ENCODE data around the gene MXRA8. TPM values are rescaled to one million over a fixed set of nuclear protein-coding genes. Genes with fewer than 3 reads are reported as not detected.

Gene MXRA8
- total RNA-seq, 3 donors from 2014 or later (not counting 1 experiment from before 2014, with no cell fraction given): 0.26 TPM; not detected in 2

- DNase-seq (no peak), ATAC-seq (no peak)
- no peak for TF ChIP-seq CTCF (IDR thresholded peaks at IDR 0.05)
- H3K27ac Mint-ChIP-seq: no peak overlapping the region
- H3K27me3 Mint-ChIP-seq (ENCODE audit: low read depth in 2 of 2): no peaks in the 10 kb centered on the region
- H3K9me3 ChIP-seq (ENCODE audit: control insufficient read depth, insufficient read depth, low read length): no peaks in the 10 kb centered on the region
- H3K4me3 ChIP-seq (ENCODE audit: low read length): no peak overlapping the region
- H3K27me3 ChIP-seq (ENCODE audit: control insufficient read depth, insufficient read depth, low read length): no peaks in the 10 kb centered on the region
- no peaks in the 10 kb centered on the region for H3K36me3 Mint-ChIP-seq
- no peak overlapping the region for H3K4me3 Mint-ChIP-seq
- intact Hi-C loops (cut with micrococcal nuclease): no loop called here
- no peaks in the 10 kb centered on the region for H3K4me1 ChIP-seq (ENCODE audit: control insufficient read depth, insufficient read depth, low read length)
- no peak overlapping the region for H3K27ac ChIP-seq (ENCODE audit: low read length)
- H3K9me3 Mint-ChIP-seq: no peaks in the 10 kb centered on the region
- peaks cover 2% of the 10 kb centered on the region for H3K36me3 ChIP-seq (ENCODE audit: control insufficient read depth, insufficient read depth, low read length)
- H3K4me1 Mint-ChIP-seq: peaks cover 0 to 6% of the 10 kb centered on the region in 2 donors
- WGBS (ENCODE audit: insufficient coverage): 94% methylated on average over 36 of the region's 36 CpGs
Measured at GRCh38 chr1:1340791-1341548, 17.4 kb downstream of the MXRA8 start.

DNA sequence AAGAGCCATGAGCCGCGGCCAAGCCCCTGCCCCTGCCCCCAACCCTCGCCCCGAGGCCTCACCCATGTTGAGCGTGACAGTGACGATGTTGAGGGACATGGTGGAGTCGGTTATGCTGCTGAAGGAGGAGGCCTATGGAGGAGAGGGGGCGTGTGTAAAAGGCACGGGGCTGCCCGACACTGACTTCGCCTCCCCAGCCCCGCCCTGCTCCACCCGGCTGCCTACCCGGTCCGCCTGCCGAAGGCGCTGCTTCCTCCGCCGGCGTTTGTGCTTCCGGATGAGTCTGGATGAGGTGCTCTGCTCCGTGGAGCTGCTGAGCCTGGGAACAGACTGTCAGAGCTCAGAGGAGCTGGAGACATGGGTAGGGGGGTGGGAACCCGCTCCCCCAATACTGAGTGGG is 18.2 kb downstream of the MXRA8 start:
- no peak for DNase-seq
- TF ChIP-seq CTCF (IDR thresholded peaks at IDR 0.05): no peak
- no peaks in the 10 kb centered on the region for H3K27me3 Mint-ChIP-seq (ENCODE audit: low read depth in 2 of 2)
- WGBS (ENCODE audit: insufficient coverage): 95% methylated on average over 23 of the region's 23 CpGs
- no peak overlapping the region for H3K4me3 ChIP-seq (ENCODE audit: low read length)
- ATAC-seq: no peak
- H3K36me3 ChIP-seq (ENCODE audit: control insufficient read depth, insufficient read depth, low read length): peaks cover 2% of the 10 kb centered on the region
- no peak overlapping the region for H3K4me3 Mint-ChIP-seq
- no peaks in the 10 kb centered on the region for H3K4me1 ChIP-seq (ENCODE audit: control insufficient read depth, insufficient read depth, low read length)
- intact Hi-C loops (cut with micrococcal nuclease): no loop called here
- no peak overlapping the region for H3K27ac Mint-ChIP-seq
- H3K36me3 Mint-ChIP-seq: no peaks in the 10 kb centered on the region
- H3K4me1 Mint-ChIP-seq: peaks cover 0 to 6% of the 10 kb centered on the region in 2 donors
- H3K27ac ChIP-seq (ENCODE audit: low read length): no peak overlapping the region
- no peaks in the 10 kb centered on the region for H3K9me3 ChIP-seq (ENCODE audit: control insufficient read depth, insufficient read depth, low read length)
- H3K27me3 ChIP-seq (ENCODE audit: control insufficient read depth, insufficient read depth, low read length): no peaks in the 10 kb centered on the region
- no peaks in the 10 kb centered on the region for H3K9me3 Mint-ChIP-seq

DNA sequence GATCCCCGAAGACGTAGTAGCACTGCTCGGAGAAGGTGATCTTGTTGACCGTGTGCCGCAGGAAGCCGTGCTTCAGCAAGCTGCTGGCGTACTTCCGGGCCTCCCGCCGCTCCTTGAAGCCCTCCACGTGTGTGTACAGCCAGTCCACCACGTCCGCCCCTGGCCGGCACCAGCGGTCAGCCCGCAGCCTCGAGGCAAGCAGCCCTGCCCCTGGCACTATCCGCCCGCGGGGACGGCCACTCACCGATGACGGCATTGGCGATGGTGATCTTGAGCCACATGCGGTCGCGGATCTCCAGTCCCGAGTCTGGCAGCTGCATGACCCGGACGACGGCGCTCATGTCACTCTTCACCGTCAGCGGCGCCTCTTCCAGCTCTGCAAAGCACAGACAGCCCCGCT is 20.1 kb downstream of the MXRA8 start:
- H3K27me3 ChIP-seq (ENCODE audit: control insufficient read depth, insufficient read depth, low read length): no peaks in the 10 kb centered on the region
- Mint-ChIP-seq H3K27me3 (ENCODE audit: low read depth in 2 of 2) (no peaks in the 10 kb centered on the region), H3K9me3 (no peaks in the 10 kb centered on the region), H3K27ac (no peak overlapping the region), H3K4me1 (peaks cover 0 to 2% of the 10 kb centered on the region in 2 donors), H3K36me3 (no peaks in the 10 kb centered on the region), H3K4me3 (no peak overlapping the region)
- no peak for DNase-seq
- peaks cover 2% of the 10 kb centered on the region for H3K36me3 ChIP-seq (ENCODE audit: control insufficient read depth, insufficient read depth, low read length)
- intact Hi-C loops (cut with micrococcal nuclease): no loop called here
- no peaks in the 10 kb centered on the region for H3K4me1 ChIP-seq (ENCODE audit: control insufficient read depth, insufficient read depth, low read length)
- H3K27ac ChIP-seq (ENCODE audit: low read length): no peak overlapping the region
- 96% methylated on average over 36 of the region's 36 CpGs for WGBS (ENCODE audit: insufficient coverage)
- no peak for TF ChIP-seq CTCF (IDR thresholded peaks at IDR 0.05)
- no peak overlapping the region for H3K4me3 ChIP-seq (ENCODE audit: low read length)
- ATAC-seq: no peak
- H3K9me3 ChIP-seq (ENCODE audit: control insufficient read depth, insufficient read depth, low read length): no peaks in the 10 kb centered on the region

DNA sequence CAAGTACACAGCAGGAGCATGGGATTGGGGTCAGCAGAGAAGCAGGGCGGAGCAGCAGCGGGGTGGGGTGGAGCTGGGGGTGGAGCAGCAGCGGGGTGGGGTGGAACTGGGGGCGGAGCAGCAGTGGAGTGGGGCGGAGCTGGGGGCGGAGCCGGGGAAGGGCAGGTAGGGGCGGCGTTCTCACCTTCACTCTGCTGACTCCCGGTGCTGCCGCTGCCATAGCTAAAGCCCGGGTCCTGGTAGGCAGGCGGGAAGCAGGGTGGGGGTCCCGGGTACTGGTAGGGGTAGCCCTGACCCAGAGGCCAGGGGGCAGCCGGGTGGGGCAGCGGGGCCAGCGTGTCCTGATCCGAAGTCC is 20.6 kb downstream of the MXRA8 start:
- Histone ChIP-seq H3K4me3 (ENCODE audit: low read length) (no peak overlapping the region), H3K27ac (ENCODE audit: low read length) (no peak overlapping the region), H3K9me3 (ENCODE audit: control insufficient read depth, insufficient read depth, low read length) (no peaks in the 10 kb centered on the region), H3K36me3 (ENCODE audit: control insufficient read depth, insufficient read depth, low read length) (peaks cover 2% of the 10 kb centered on the region), H3K27me3 (ENCODE audit: control insufficient read depth, insufficient read depth, low read length) (no peaks in the 10 kb centered on the region), H3K4me1 (ENCODE audit: control insufficient read depth, insufficient read depth, low read length) (no peaks in the 10 kb centered on the region)
- no peak overlapping the region for H3K27ac Mint-ChIP-seq
- no peaks in the 10 kb centered on the region for H3K27me3 Mint-ChIP-seq (ENCODE audit: low read depth in 2 of 2)
- DNase-seq: peak in 1 of 2 donors; percentile 50
- peak in 1 of 3 donors; percentile 44 for ATAC-seq
- TF ChIP-seq CTCF (IDR thresholded peaks at IDR 0.05): no peak
- H3K4me3 Mint-ChIP-seq: no peak overlapping the region
- no peaks in the 10 kb centered on the region for H3K36me3 Mint-ChIP-seq
- intact Hi-C loops (cut with micrococcal nuclease): no loop called here
- no peaks in the 10 kb centered on the region for H3K9me3 Mint-ChIP-seq
- WGBS (ENCODE audit: insufficient coverage): 94% methylated on average over 18 of the region's 18 CpGs
- H3K4me1 Mint-ChIP-seq: no peaks in the 10 kb centered on the region

Data from natural killer cell (primary cell).